GM21447 (cell line): Measurements from ENCODE around the gene SRM.
"Not testable (repeated sequence)": the region's sequence is repeated elsewhere in the genome, so short reads cannot be mapped to it uniquely, and the experiment has no call there.

ENCODE experiments used
- ATAC-seq: cut with Tn5 transposase; IDR thresholded peaks from one replicate; pipeline ENCODE4 v1.9.1; 2021; ENCODE audit not compliant: unreplicated experiment

SRM gene

GRCh38 chr1:11059968-11060830, at the start of gene SRM:
Gene SRM, minus strand, starts transcription at chr1:11060018. Its CDS starts 75 bp downstream, at chr1:11059943.
- ATAC-seq, result peak; percentile 73

- ATAC-seq, result no peak
These were observed 49.4 kb upstream of the SRM start for GRCh38 chr1:11109047-11109760.

- no peak for ATAC-seq
These were observed 47.8 kb upstream of the SRM start for GRCh38 chr1:11107599-11107998.

GRCh38 chr1:11105586-11105985, 45.8 kb upstream of the SRM start:
- ATAC-seq, result no peak

GRCh38 chr1:11101347-11101746, 41.5 kb upstream of the SRM start:
- no peak for ATAC-seq

GRCh38 chr1:11100806-11101205, 41.0 kb upstream of the SRM start:
- ATAC-seq, result not testable (repeated sequence)

- ATAC-seq, result no peak
These were observed 40.3 kb upstream of the SRM start for GRCh38 chr1:11100149-11100493.

GRCh38 chr1:11099310-11100148, 39.7 kb upstream of the SRM start, which contains the start of gene EXOSC10:
Gene EXOSC10, minus strand, starts transcription at chr1:11099869. Its CDS starts 38 bp downstream, at chr1:11099831.
- ATAC-seq, result peak; percentile 90

- no peak for ATAC-seq
These were observed 39.1 kb upstream of the SRM start for GRCh38 chr1:11098931-11099309.

GRCh38 chr1:11083784-11084183, 24.0 kb upstream of the SRM start:
- ATAC-seq, result not testable (repeated sequence)

GRCh38 chr1:11080931-11081330, 21.1 kb upstream of the SRM start:
- no peak for ATAC-seq

- no peak for ATAC-seq
These were observed 18.8 kb upstream of the SRM start for GRCh38 chr1:11078631-11079030.

- not testable (repeated sequence) for ATAC-seq
These were observed 13.6 kb upstream of the SRM start for GRCh38 chr1:11073398-11073797.

- ATAC-seq, result peak; percentile 52
These were observed 12.5 kb upstream of the SRM start for GRCh38 chr1:11072216-11072917.

- ATAC-seq, result no peak
These were observed 11.8 kb upstream of the SRM start for GRCh38 chr1:11071463-11072215.

GRCh38 chr1:11070876-11071275, 11.1 kb upstream of the SRM start:
- no peak for ATAC-seq

GRCh38 chr1:11068600-11069473, 9.0 kb upstream of the SRM start:
- ATAC-seq, result no peak

GRCh38 chr1:11067716-11068599, 8.1 kb upstream of the SRM start:
- no peak for ATAC-seq
